GM12874 (cell line): ENCODE data around the gene HMHB1.

Experiments used
- CTCF ChIP-seq: IDR thresholded peaks from 2 replicates; pipeline ENCODE4 v1.5.1; 2011; ENCODE audit warnings: low read depth, mild to moderate bottlenecking, control low read depth, low read length, moderate library complexity; ENCODE audit not compliant: insufficient read depth

HMHB1 gene

GRCh38 chr5:143805861-143806260, 6.1 kb upstream of the HMHB1 start:
- no peak for TF ChIP-seq CTCF

- TF ChIP-seq CTCF: no peak
These were observed 5.4 kb upstream of the HMHB1 start for GRCh38 chr5:143806579-143806978.

GRCh38 chr5:143807401-143807800, 4.6 kb upstream of the HMHB1 start:
- TF ChIP-seq CTCF: no peak

GRCh38 chr5:143819716-143820115, 7.8 kb downstream of the HMHB1 start:
- no peak for TF ChIP-seq CTCF

GRCh38 chr5:143820451-143820850, 8.5 kb downstream of the HMHB1 start:
- TF ChIP-seq CTCF: no peak

GRCh38 chr5:143824851-143825720, 13.1 kb downstream of the HMHB1 start:
- peak; percentile 84 for TF ChIP-seq CTCF

- TF ChIP-seq CTCF: no peak
These were observed 15.0 kb downstream of the HMHB1 start for GRCh38 chr5:143826951-143827444.
